NCI-H187 treated with DMSO at 0.1 percent for 48 hours (cell line): Measurements from ENCODE around the gene SLC16A2.

Source experiments
- DNase-seq: peaks from one replicate; lab custom pipeline; 2025; lab: John Stamatoyannopoulos, UW

The SLC16A2 gene

DNA sequence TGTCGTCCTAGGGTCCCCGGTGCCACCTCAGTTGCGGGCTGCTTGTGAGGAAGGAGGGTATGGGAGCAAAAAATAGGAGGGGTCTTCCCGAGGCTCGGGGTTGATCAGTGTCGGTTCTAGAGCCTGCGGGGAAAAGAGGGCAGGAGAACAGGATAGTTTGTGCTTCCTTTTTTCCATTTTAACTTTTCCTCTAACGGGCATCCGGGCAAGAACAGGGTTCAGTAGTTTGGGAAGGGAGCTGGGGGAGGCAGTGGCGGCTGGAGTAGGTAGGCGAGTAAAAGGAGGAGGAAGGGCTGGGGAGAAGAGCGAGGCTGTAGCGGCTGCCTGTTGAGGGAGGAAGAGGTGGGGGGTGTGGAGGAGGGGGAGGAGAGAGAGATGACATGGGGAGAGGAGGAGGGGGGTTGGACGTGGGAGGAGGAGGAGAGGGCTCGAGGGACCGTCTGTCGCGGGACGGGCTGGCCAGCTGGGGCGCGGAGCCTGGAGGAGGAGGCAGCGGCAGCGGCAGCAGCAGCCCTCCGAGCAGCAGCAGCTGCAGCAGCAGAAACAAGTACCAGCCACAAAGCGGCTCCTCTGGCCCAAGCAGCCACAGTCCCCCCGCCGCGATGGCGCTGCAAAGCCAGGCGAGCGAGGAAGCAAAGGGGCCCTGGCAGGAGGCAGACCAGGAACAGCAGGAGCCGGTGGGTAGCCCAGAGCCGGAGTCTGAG lies at the start of gene SLC16A2:
Gene SLC16A2 (plus strand): TSS at position 458 of the 704 bp plus-strand sequence. CDS start 145 bp downstream, at position 603.
- no peak for DNase-seq

DNA sequence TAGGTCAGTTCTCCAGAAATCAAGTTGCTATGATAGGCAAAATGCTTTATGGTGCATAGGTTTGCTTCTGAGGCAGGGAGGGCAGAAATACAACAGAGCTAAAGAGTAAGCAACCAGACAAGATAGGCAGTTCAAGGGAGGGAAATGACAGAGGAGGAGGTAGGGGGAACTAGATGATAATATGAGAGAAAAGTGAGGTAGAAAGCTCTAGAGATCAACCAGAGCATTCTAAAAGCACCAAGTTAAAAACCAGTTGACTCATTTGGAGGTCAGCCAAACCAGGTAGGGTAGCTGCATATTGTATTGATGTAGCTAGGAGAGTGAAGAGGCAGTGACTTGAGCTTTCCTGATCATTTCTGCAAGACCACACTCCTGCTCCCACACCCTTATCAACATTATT lies 49.0 kb upstream of the SLC16A2 start:
- DNase-seq, result no peak

DNA sequence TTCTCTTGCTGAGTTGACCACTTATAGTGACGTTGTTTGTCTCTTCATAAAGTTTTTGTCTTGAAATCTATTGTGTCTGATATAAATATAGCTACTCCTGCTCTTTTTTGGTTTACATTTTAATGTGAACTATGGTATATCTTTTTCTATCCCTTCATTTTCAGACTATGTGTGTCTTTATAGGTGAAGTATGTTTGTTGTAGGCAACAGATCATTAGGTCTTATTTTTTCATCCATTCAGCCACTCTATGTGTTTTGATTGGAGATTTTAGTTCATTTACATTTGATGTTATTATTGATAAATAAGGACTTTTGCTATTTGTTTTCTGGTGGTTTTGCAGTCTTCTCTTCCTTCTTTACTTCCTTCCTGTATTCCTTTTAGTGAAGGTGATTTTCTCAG lies 44.0 kb upstream of the SLC16A2 start:
- no peak for DNase-seq

DNA sequence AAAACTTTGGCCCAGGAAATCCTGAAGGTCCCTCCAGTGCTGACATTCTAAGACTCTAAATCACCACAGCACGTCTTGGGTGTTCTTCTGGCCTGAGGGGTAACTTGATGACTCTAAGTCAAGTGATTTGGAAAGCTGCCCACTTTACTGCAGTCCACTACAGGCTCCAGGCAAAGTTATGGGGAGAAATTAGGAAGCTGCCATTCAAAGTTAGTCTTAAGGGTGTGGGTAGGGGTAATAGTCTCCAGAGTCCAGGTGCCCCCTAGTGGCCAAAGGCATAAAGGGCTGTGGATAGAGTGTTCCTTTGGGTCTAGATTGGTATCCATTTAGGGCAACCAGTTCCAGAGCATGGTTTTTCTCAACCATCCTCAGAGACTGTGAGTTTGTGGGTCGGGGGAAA lies 38.7 kb upstream of the SLC16A2 start:
- DNase-seq, result no peak

DNA sequence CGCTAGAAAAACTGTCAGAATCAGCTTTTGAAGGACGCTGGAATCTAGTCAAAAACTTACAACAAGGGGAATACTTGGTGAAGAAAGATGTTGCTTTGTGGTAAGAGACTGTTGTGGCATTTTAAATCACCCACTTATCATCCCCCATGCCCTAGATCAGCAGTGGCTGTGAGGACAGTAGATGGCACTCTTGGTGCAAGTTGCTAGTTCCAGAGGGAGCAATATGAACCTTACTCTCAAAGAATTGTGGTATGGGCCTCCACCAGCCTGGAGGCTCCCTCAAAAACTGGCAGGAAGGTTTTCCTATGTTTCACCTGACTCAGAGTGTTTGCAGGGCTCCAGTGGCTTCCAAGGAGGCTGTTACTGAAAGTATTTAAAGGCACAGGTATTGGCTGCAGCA lies 37.7 kb upstream of the SLC16A2 start:
- DNase-seq, result no peak

DNA sequence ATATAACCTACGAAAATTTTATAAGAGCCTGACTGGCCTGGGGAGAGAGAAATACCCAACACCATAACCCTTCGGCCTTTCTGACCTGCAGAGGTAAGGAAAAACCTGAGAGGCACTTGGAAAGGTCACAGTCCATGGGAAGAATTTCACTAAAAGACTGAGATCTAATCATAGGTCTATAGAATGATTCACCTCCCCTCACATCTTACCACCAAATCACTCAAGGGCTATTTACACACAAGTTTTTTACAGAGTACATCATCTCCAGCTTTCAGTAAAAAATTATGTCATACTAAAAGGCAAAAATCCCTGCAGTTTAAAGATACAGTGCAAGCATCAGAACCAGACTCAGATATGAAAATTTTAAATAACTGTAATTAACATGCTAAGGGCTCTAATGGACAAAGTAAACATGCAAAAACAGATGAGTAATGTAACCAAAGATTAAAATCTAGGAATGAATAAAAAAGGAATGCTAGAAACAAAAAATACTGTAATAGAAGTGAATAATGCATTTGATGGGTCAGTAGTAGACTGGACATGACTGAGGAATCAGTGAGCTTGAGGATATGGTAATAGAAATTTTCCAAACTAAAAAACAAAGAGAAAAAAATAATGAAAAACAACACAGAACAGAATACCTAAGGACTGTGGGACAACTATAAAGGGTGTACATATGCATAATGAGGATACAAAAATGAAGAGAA lies 32.1 kb upstream of the SLC16A2 start:
- DNase-seq, result no peak

DNA sequence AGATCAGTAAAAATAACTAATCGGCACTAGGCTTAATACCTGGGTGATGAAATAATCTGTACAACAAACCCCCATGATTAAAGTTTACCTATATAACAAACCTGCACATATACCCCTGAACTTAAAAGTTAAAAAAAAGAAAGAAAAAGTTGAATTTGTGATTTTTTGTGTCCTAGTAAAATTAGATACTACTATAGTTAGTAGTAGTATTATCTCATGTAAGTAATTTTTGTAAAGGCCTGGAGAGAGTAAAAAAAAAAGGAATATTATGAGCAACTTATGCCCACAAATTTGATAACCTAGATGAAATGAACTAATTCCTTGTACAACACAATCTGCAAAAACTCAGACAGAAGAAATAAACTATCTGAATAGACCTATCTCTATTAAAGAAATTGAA lies 25.7 kb upstream of the SLC16A2 start:
- no peak for DNase-seq

DNA sequence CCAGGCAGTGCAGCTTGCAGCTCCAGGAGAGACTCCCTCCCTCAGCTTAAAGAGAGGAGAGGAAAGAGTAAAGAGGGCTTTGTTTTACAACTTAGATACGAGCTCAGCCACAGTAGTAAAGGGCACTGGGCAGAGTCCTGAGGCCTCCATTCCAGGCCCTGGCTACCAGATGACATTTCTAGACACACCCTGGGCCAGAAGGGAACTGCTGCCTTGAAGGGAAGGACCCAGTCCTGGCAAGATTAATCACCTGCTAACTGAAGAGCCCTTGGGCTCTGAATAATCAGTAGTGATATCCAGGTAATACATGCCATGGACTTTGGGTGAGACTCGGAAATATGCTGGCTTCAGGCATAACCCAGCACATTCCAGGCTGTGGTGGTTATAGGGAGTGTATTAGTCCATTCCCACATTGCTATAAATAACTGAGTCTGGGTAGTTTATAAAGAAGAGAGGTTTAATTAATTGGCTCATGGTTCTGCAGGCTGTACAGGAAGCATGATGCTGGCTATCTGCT lies 15.3 kb upstream of the SLC16A2 start:
- DNase-seq, result no peak

DNA sequence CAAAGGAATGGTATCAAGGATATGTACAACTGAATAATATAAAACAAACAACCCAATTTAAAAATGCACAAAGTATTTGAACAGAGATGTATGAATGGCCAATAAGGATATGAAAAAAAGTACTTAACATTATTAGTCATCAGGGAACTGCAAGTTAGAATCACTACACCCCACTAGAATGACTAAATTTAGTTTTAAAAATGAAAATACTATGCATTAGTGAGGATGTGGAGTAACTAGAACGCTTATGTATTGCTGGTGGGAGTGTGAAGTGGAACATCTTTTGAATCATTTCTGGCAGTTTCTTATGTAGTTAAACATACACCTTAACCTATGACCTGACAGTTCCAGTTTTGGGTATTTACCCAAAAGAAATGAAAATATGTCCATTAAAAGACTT lies 13.0 kb upstream of the SLC16A2 start:
- DNase-seq, result no peak

DNA sequence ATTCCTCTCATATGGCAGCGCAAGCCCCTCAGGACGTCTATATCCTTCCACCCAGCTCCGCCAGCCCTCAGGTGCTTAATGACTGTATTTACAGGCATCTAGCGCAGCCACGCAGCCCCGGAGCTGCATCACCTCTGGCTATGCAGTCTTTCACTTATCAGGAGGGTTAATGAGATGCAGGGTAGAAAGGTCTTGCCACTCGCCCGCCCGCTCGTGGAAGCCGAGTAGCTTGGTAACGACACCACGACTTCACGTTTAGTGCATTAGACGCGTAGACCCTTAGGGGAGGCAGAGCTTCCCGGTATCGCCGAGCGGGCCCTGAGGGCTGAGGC lies 1.5 kb upstream of the SLC16A2 start:
- no peak for DNase-seq

DNA sequence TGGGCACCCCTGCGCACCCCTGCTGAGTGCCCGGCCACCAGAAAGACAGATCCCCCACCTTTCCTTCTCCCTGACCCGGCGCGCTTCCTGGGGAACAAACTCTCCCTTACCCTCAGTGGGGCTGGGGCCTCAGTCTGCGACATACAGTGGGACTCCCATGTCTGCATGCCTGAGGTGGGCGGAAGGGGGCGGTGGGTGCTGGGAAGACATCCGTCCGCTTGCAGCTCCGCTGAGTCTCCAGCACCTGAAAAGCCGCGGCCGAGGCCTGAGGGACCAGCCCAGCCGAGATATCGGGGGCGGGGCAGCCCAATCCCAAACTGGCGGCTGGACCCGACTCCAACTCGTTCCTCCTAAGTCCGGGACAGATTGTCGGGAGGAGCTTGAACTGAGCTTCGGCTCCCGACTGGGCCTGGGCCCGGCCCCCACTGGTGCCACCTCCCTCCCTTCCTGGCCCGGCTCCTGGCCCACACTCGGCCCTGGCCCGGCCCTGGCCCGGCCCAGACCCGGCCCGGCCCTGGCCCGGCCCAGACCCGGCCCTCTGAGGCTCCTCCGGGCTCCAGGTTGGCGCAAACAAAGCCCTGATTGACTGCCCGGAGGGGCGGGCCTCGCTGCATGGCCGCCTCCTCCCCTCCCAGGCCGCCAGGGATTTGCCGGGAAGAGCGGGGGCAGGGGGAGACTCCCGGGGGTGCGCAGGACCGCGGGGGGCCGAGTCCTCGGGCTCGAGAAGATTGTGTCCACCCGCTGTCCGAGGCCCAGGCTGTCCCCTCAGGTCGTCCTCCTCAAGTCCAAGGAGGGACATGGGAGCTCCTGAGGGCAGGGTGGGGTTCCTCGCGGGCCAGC lies 877 bp upstream of the SLC16A2 start:
- DNase-seq, result no peak

DNA sequence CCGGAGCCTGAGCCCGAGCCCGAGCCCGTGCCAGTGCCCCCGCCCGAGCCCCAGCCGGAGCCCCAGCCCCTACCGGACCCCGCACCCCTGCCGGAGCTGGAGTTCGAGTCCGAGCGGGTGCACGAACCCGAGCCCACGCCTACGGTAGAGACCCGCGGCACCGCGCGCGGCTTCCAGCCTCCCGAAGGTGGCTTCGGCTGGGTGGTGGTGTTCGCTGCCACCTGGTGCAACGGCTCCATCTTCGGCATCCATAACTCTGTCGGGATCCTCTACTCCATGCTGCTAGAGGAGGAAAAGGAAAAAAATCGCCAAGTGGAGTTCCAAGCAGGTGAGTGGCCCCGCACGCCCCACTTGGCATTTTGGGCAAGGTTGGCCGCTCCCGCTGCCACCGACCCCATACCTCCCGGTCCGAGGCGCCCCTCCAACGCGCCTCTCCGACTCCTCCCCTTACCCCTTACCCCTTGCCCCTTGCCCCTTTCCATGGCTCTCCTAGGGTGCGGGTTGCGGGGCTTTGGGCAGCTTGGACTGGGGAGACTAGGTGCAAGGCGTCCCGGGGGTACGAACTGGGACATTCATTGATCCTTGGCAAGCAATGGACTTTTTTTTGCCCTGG lies 553 bp downstream of the SLC16A2 start:
- no peak for DNase-seq

DNA sequence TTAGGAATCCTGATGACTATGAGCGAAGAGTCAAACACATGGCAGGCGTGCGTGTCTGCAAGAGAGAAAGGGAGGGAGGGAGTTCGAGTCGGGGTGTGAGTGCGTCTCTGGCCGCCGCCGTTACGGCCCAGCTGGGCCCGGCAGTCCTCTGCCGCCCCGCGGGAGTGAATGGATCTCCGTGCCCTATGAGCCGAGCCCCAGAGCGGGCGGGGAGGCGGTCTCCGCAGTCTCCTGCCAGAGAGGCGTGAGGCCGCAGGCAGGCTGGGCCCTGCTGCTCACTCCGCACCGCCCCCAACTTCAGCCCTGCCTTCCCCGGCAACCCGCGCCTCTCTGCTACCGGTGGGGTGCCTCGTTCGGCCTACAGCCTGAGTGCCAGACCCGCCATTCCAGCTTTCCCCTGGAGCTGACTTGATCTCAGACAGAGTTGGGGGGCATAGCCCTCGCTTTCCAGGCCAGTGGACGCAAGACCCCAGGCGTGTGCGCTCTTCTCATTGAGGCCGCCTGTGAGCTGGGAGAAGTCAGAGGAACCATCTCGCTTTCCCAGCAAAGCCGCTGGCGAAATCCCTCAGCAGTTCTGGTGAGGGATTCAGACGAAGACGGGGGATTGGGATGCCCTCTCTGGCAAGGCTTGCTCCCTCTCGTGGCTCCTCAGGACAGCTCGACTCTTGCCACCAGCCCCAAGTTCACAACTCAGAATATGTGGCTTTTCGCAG lies 1.4 kb downstream of the SLC16A2 start:
- DNase-seq, result no peak

DNA sequence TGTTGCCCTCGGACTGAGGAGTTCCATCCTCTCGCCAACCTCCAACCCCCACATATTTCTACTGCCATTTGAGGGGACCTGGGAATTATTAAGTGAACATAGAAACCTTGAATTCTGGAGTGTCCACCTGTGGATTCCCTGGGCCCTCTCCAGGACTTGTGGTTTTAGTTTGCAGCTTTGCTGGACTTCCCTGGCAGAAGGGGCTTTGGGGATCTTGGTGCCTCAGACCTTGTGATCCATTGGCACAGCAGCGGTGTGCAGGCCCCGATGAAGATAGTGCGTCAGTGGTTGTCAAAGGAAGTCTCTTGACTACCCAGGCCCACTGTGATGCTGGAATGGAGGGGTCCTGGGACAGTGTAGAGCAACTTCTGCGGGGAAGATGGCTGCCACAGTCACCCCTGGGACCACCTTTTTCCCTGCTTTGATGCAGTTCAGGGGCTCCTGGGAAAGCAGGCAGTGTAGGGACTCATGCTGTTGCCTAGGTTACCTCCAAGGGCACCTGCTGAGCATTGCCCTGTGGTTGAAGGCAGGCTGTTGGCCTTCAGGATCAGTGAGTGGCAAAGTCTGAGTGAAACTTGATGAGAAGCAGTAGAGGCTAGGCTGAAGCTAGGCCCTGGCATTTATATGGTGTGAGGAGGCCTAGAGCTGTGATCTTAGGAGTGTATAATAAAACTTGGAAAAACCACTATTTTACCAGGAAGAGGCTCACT lies 2.2 kb downstream of the SLC16A2 start:
- no peak for DNase-seq

DNA sequence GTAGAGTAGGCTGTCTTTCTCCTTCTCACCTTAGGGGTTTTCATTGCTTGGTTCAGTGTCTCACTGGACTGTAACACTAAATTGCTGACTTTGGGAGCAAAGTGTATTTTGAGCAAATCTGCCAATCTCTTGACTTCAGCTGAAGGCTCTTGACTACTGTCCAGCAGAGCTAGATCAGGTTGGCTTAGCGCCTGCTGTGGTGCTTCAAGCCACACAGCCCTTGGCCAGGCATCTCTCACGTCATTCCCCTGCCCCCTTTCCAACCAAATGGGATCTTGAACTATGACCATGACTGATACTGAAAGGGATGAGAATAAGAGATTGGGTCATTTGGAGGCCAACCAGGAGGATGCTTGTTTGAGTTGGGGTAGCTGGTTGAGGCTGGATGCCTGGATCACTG lies 4.8 kb downstream of the SLC16A2 start:
- no peak for DNase-seq

DNA sequence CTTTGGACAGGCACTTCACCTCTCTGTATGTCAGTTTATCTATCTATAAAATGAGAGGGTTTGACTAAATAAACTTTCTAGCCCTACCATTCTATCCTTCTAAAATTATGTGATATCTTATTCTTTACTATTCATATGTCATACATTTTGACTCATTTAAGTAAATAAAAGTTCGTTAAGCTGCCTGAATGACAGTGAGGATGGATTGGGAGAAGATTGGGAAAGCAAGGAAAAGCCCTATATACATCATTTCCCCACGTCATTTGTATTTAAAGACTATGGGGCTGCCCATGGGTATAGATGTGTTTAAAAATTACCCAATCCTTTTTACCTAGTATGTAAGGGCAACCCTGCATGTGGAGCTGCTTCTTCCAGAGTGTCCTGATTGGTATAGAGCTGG lies 5.3 kb downstream of the SLC16A2 start:
- no peak for DNase-seq

DNA sequence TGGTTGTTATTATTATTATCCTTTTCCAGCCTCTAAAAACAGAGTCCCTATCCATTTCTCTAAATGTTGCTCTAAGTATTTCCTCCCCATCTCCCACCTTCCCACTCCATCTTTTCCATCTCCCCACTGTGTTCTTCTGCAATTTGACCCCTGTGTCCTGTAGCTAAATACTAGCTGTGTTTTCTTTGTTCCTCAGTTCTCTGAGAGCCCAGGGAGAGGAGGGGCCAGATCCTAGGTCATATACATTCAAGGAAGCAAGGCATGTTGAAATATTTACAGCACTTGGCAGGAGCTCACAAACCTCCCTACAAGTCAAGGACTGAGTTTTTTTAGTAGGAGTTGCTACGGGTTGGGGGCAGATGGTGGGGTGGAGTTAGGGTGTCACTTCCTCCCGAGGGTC lies 10.5 kb downstream of the SLC16A2 start:
- no peak for DNase-seq

DNA sequence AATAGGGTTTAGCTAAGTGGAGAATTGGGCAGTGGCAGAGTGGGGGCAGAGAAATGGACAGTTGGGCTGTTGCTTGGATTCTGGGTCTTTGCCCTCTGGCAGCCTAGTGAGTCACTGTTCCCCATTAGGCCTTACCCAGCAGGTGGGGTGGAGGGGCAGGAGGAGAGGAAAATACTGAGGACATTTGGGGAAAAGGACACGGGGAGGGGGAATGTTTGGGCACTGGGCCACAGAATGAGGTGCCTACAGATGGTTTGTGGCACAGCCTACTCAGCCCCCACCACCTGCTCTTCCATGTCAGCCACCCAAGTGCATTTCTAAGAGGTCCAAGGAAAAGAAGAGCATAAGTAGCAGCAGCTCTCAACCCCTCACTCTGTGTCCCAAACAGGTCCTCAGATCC lies 13.0 kb downstream of the SLC16A2 start:
- DNase-seq, result no peak

DNA sequence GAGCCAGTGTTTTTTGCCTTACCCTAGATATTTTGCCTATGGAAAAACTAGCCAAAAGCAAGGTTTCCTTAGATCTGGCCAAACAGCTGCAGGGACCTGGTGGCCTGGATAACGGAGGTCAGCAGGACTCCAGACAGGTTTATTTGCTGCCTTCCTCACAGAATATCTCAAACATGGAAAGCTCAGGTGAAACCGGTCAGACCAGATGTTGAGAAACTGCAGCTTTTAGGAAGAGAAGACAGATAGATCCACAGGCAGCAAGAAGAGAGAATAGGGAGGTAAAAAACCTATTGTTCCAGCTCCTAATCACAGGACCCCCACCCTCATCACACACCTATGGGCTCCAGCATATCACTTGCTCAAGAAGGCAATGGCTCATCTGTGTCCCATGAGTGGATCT lies 16.2 kb downstream of the SLC16A2 start:
- DNase-seq, result no peak

DNA sequence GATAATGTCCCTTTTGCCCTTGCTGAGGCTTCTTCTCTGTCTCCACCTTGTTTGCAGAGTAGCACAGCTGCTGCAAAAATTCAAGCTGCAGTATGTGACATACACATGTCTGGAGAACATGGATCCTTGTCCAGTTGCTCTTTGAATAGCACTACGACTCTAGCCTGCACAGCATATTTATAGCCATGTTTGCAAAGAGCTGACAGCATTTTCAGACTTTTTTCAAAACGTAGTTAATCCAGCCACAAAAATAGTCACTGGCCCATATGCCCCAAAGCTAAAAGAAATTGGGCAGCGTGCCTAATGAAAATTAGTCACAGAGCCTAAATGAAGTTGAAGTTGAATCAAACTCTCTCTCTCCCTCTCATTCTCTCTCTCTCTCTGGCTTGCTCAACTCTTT lies 17.5 kb downstream of the SLC16A2 start:
- no peak for DNase-seq

DNA sequence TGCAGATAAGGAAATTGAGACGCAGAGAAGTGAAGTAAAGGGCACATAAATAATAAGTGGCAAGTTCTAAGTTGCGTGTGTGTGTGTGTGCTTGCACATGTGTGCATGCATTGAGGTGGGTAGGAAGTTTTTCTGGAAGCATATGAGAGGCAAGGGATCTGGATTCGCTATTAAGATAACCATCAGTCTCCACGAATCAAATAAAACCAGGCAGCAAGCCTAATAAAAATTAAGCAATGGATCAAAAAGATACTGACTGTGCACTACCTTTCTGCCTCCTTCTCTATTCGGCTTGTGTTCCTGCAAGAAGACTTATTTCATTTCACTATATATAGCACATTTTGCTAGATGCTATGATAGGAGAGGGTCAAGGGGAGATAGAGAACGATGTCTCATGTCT lies 23.8 kb downstream of the SLC16A2 start:
- DNase-seq, result no peak
